Testis (tissue), 2 donors: Measurements from ENCODE around the gene BMPR1A.

Experiments
- POLR2A ChIP-seq: fragments of 450-650 bp; IDR thresholded peaks from one replicate; pipeline ENCODE4 v1.6.1; 2017; ENCODE audit warnings: antibody characterized with exemption, mild to moderate bottlenecking, moderate library complexity
- TF ChIP-seq, protein P1 (sequence below), 3 experiments: fragments of 450-650 bp in 2 of 3; fragments of 200-600 bp in 1 of 3; sonication (generic) in 1 of 3; IDR thresholded peaks; one replicate each; pipeline ENCODE4 v1.5.1; 2016 to 2019; ENCODE audit warnings: antibody characterized with exemption in 3 of 3, mild to moderate bottlenecking in 2 of 3, moderate library complexity in 1 of 3

DNA sequence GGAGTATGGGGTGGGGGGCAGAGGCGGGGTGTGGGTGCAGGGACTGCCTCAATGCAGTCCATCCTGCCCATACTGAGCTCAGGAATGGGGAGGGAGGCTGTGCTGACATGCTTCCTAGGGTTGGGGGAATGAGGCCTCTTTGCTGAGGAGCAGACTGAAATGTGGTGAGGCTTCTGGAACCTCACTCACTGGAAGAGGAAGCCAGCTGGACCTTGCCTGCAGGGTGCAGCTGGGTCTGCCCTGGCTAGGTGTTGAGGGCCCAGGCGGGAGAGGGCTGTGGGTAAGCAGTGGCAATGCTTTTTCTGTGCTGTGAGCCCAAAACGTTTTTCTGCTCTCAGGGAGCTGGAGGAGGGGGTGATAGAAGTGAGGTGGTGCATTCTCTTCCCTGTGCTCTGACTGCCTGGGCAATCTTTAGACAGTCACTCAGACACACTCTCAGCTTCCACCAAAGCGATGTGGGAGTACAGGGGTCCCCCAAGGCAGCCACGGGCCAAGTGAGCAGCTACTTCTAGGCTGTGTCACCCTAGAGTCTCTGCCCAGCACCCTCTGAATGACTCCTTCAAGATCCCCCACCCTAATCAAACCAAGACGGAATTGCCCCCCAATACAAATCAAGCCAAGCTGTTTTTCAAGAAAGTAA is 41.1 kb upstream of the BMPR1A start:
- TF ChIP-seq, protein P1, sequence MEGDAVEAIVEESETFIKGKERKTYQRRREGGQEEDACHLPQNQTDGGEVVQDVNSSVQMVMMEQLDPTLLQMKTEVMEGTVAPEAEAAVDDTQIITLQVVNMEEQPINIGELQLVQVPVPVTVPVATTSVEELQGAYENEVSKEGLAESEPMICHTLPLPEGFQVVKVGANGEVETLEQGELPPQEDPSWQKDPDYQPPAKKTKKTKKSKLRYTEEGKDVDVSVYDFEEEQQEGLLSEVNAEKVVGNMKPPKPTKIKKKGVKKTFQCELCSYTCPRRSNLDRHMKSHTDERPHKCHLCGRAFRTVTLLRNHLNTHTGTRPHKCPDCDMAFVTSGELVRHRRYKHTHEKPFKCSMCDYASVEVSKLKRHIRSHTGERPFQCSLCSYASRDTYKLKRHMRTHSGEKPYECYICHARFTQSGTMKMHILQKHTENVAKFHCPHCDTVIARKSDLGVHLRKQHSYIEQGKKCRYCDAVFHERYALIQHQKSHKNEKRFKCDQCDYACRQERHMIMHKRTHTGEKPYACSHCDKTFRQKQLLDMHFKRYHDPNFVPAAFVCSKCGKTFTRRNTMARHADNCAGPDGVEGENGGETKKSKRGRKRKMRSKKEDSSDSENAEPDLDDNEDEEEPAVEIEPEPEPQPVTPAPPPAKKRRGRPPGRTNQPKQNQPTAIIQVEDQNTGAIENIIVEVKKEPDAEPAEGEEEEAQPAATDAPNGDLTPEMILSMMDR (IDR thresholded peaks at IDR 0.05) = no peak
- no peak for TF ChIP-seq POLR2A
